ENCODE data around the gene SLC47A1.

DNA sequence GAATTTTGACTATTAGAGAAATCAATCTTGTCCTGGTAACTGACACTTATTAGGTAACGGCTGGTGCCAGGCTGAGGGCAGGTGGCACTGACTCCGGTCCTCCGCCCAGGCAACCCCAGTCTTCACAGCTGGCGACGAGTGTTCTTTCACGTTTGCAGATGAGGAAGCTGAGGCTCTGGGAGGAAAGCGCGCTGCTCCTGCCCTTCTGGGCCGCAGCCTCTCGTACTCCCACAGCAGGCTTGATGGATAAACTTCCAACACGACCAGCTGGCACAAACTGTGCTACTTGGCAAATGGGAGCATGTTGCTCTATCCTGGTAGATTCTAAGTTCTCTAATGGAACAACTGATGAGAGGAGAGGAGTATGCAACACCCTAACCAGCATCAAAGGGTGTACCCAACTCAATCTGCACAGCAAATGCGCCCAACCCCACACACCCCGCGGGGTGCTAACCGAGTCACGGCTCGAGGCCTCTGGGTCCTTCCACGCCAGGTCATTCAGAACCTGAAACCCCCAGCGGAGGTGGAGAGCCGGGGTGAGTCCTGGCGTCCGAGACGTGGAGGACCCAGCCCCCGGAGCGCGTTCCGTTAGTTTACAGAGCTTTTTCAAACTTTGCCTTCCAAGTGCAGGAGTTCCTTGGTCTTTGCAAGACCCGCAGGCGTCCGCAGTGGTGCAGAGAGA is 477 bp upstream of the SLC47A1 start:
- TF ChIP-seq CHCHD3 (CRISPR knock-in tag; IDR thresholded peaks at IDR 0.05): no peak
- TF ChIP-seq NFYB (CRISPR knock-in tag; IDR thresholded peaks at IDR 0.05): no peak
- no peak; a peak in 1 of 4 replicates for TF ChIP-seq POLR2A (IDR thresholded peaks at IDR 0.05; ENCODE audit: insufficient read depth in 1 of 2, low read depth in 2 of 2, low read length in 2 of 2)
- TF ChIP-seq SRY (CRISPR knock-in tag; IDR thresholded peaks at IDR 0.05): 0 out of 2 replicates have a peak, but pooled peaks have one; percentile 40
- TF ChIP-seq ETV5 (CRISPR knock-in tag; IDR thresholded peaks at IDR 0.05; ENCODE audit: borderline replicate concordance): no peak
